Ovary (tissue), 9 donors: ENCODE measurements around the gene STARD5. TPM values are rescaled to one million over a fixed set of nuclear protein-coding genes. Genes with fewer than 3 reads are reported as not detected.
"Not testable (repeated sequence)": the region's sequence is repeated elsewhere in the genome, so short reads cannot be mapped to it uniquely, and the experiment has no call there.

ENCODE experiments used
- DNase-seq, 5 donors: peaks; one replicate each; pipeline ENCODE4 v3.0.0-alpha.2; 2019 to 2020
- H3K27ac ChIP-seq, 2 donors: fragments of 200-600 bp; one replicate each; pipeline versions ENCODE4 v1.5.1 to v1.8.0; 2019 to 2022
- H3K27me3 ChIP-seq: fragments of 200-600 bp; one replicate; pipeline ENCODE4 v1.8.0; 2022
- H3K36me3 ChIP-seq: fragments of 200-600 bp; sonication (generic); one replicate; pipeline ENCODE4 v1.5.1; 2019
- H3K4me1 ChIP-seq: one replicate; pipeline ENCODE4 v1.8.1; 2013; ENCODE audit warnings: mild to moderate bottlenecking, moderate library complexity; ENCODE audit not compliant: insufficient read depth
- H3K4me3 ChIP-seq: fragments of 200-600 bp; sonication (generic); one replicate; pipeline ENCODE4 v1.5.1; 2017
- H3K9me3 ChIP-seq, 2 donors: fragments of 200-600 bp in 1 of 2; sonication (generic) in 1 of 2; one replicate each; pipeline versions ENCODE4 v1.5.1 to v1.8.1; 2013 to 2019; ENCODE audit warnings: mild to moderate bottlenecking in 1 of 2, moderate library complexity in 1 of 2
- EP300 ChIP-seq: sonication (generic); formaldehyde crosslinking; IDR thresholded peaks from one replicate; pipeline ENCODE4 v1.6.1; 2017; ENCODE audit warnings: antibody characterized with exemption
- POLR2A ChIP-seq: fragments of 450-650 bp; IDR thresholded peaks from one replicate; pipeline ENCODE4 v1.6.1; 2017; ENCODE audit warnings: antibody characterized with exemption, mild to moderate bottlenecking, moderate library complexity
- WGBS, 3 donors: extraction: QIAGEN DNeasy Blood & Tissue Kit in 1 of 3; methylation state at CpG; one replicate each; pipeline versions ENCODE4 v1.1.5 to v1.1.7; 2013 to 2017; 5-methylcytosine and 5-hydroxymethylcytosine counted together
- intact Hi-C, 4 donors: fragments of 100-400 bp; cut with DNase I; formaldehyde crosslinking; loops; one replicate each; pipeline versions ENCODE4 v1.11.0 to v1.15.1; 2022 to 2023
- polyA plus RNA-seq, 2 donors: library from polyadenylated mRNA; stranded (reverse); fragments of 200-250 nt in 1 of 2; fragments of 350-450 nt in 1 of 2; fragmentation: Illumina TruSeq in 1 of 2; extraction: RNeasy Lipid Tissue Mini Kit (QIAGEN cat#74804) in 1 of 2; gene quantifications; one replicate each; pipeline ENCODE4 v1.2.3, GENCODE V29; 2013 to 2014
- total RNA-seq, 7 donors: library from RNA; depleted of rRNA in 2 of 7; stranded (reverse); fragments of >200 nt in 2 of 7; fragmentation: NEBNext Ultra II Directional in 3 of 7; extraction: Animal tissue kit (Norgen Biotek cat#: 25700) in 3 of 7; gene quantifications; one replicate each; pipeline versions ENCODE4 v1.1.0 to v1.2.4, GENCODE V29; 2016 to 2023
- TF ChIP-seq, protein P1 (sequence below), 3 donors: fragments of 450-650 bp in 2 of 3; fragments of 200-600 bp in 1 of 3; IDR thresholded peaks; one replicate each; pipeline versions ENCODE4 v1.5.1 to v1.8.0; 2016 to 2022; ENCODE audit warnings: antibody characterized with exemption in 3 of 3, mild to moderate bottlenecking in 1 of 3
- donor health status: DM: no; HTN: no; CAD: no; lungs with moderate emphysema.
- donor health status: DM: no; HTN: no; CAD: no.
- donor health status: Bipolar disorder and iron deficiency.
- donor health status: DM: yes; HTN: yes; CAD: no.
- donor health status: DM: no; HTN: no; CAD: no.
- donor health status: DM: yes; HTN: yes; CAD: no.

Gene STARD5
- total and polyA plus RNA-seq, 9 donors, result 3.8 to 9.4 (median 6.3) TPM

DNA sequence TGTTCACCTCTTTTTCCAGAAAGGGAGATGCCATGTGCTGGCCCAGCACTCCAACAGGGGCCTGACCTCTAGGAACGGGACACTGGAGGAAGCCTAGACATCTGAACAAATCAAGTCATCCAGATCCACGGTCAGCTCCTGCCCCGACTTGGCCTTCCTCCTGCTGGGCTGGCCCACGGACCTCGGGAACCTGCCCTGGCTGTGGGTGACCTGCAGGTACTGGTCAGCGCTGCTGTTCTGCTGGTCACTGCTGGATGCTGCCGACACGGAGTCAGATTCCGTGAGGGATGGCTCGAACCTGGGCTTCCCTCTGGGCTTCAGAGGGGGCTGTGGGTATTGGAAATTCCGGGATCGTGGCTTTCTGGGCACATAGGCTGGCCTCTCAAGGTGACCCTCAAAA lies 8.4 kb upstream of the STARD5 start:
- peaks cover 15% of the 10 kb centered on the region for H3K4me1 ChIP-seq
- WGBS, 3 donors, result 94 to 99% (median 97%) methylated on average over 12 of the region's 12 CpGs
- no peak for TF ChIP-seq POLR2A
- no peak for TF ChIP-seq EP300
- TF ChIP-seq, protein P1, sequence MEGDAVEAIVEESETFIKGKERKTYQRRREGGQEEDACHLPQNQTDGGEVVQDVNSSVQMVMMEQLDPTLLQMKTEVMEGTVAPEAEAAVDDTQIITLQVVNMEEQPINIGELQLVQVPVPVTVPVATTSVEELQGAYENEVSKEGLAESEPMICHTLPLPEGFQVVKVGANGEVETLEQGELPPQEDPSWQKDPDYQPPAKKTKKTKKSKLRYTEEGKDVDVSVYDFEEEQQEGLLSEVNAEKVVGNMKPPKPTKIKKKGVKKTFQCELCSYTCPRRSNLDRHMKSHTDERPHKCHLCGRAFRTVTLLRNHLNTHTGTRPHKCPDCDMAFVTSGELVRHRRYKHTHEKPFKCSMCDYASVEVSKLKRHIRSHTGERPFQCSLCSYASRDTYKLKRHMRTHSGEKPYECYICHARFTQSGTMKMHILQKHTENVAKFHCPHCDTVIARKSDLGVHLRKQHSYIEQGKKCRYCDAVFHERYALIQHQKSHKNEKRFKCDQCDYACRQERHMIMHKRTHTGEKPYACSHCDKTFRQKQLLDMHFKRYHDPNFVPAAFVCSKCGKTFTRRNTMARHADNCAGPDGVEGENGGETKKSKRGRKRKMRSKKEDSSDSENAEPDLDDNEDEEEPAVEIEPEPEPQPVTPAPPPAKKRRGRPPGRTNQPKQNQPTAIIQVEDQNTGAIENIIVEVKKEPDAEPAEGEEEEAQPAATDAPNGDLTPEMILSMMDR (IDR thresholded peaks at IDR 0.05), result no peak
- intact Hi-C loops, result no loop called here
- DNase-seq, result no peak
- no peaks in the 10 kb centered on the region for H3K9me3 ChIP-seq
- no peak overlapping the region for H3K4me3 ChIP-seq
- H3K27ac ChIP-seq, result no peak overlapping the region
- H3K36me3 ChIP-seq, result no peaks in the 10 kb centered on the region
- H3K27me3 ChIP-seq, result no peaks in the 10 kb centered on the region

DNA sequence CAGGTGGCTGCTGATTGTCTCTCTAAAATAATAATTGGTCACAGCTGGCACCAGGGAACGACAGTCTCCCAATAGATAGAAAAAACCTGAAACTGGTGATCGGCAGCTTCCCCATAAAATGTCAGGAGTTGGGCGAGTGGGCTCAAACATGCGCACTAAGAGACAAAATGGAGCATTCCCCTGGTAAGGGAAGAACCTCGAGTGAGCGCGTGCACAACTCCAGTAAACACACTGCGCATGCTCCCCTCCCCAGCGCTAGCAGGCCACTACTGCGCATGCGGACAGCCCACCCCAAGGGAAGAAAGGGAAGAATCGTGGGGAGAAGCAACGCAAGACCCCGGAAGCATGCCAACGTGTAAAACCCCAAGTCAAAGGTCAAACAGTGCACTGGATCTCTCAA lies 7.7 kb upstream of the STARD5 start:
- Histone ChIP-seq H3K27me3 (no peaks in the 10 kb centered on the region), H3K4me3 (no peak overlapping the region), H3K27ac (peak overlapping the region in 1 of 2 donors; percentile 15), H3K4me1 (peaks cover 15% of the 10 kb centered on the region), H3K36me3 (no peaks in the 10 kb centered on the region), H3K9me3 (no peaks in the 10 kb centered on the region)
- intact Hi-C loops, result no loop called here
- 71 to 80% (median 75%) methylated on average over 15 of the region's 15 CpGs for WGBS, 3 donors
- TF ChIP-seq, protein P1 (IDR thresholded peaks at IDR 0.05), result no peak
- no peak for TF ChIP-seq POLR2A
- no peak for TF ChIP-seq EP300
- DNase-seq, result no peak

DNA sequence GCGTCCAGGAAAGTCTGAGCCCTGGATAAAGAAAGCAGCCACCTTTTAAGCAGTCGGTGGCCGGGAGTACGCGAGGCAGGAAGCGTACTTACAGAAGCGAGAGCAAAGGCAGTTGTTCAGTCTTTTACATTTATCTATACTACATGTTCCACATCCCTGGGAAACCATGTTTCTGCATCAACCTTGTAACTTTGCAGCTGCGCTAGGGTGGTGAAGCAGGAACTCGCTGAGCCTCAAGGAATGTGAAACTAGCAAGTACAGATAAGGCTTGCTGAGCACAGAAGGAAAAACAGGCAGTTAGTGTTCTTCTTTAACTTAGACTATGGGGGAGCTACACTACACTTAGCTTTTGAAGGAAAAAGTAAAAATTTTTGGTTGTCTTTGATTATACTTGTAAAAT lies 7.2 kb upstream of the STARD5 start:
- peak overlapping the region in 1 of 2 donors; percentile 15 for H3K27ac ChIP-seq
- 11 to 37% (median 20%) methylated on average over 9 of the region's 9 CpGs for WGBS, 3 donors
- intact Hi-C loops, result not testable (repeated sequence)

DNA sequence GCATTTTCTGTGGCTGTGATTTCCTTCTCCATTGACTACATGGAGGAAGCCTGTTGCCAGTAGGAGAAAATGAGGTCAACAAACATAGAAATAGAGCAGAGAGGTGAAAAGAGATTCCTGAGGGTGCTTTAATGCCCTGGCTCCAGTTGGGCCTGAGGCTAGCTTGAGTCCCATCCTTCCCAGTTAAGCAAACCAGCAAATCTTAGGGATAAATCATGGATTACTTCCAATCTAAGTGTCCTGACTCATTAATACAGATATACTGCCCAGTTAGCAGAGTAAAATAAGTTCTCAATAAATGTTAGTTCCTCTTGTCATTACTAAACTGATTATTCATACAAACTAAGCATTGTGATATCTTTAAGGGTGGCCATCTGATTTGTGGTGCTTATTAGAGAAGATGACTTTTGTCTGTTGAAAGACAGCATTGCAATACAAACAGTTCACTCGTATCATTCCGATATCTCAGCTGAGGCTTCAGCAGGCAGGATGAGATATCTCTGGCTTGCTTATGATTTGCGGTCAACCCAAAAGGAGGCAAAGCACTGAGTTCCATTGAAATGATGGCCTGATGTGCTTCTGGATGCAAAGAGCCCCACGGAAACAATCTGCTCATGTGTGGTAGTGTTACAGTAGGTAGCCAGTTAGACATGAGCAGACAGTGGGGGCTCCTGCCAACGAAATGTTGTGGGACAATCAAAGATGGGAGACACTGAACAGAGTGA lies 6.6 kb upstream of the STARD5 start:
- Histone ChIP-seq H3K4me3 (no peak overlapping the region), H3K9me3 (no peaks in the 10 kb centered on the region), H3K27ac (no peak overlapping the region), H3K27me3 (no peaks in the 10 kb centered on the region), H3K36me3 (no peaks in the 10 kb centered on the region), H3K4me1 (peaks cover 15% of the 10 kb centered on the region)
- intact Hi-C loops, result no loop called here
- DNase-seq, result no peak
- WGBS, 3 donors, result 54 to 65% (median 56%) methylated on average over 5 of the region's 5 CpGs
- TF ChIP-seq, protein P1 (IDR thresholded peaks at IDR 0.05), result no peak
- TF ChIP-seq POLR2A, result no peak
- TF ChIP-seq EP300, result no peak

More for the DNA sequence above, 7.2 kb upstream of the STARD5 start:
- not testable (repeated sequence) for H3K4me3 ChIP-seq, H3K36me3 ChIP-seq, H3K9me3 ChIP-seq, H3K27me3 ChIP-seq
- peak in 1 of 5 donors; percentile 27 for DNase-seq
- peaks cover 15% of the 10 kb centered on the region for H3K4me1 ChIP-seq

DNA sequence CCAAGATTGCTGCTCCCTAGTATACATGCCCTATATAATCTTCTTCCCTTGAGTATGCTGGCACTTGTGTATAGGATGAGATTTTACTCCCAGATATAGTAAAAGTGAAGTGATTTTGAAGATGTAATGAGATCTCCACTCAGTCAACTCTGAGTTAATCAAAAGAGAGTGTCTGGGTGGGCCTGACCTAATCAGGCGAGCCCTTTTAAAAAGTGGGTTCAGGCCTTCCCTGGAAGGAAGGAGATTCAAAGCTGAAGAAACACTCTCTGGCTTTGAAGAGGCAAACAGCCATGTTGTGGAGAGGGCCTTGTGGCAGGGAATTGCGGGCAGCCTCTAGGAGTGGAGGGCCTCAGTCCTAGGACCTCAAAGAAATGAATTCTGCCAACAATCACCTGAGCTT lies 5.5 kb upstream of the STARD5 start:
- no peaks in the 10 kb centered on the region for H3K9me3 ChIP-seq
- no peak for TF ChIP-seq POLR2A
- TF ChIP-seq EP300, result no peak
- TF ChIP-seq, protein P1 (IDR thresholded peaks at IDR 0.05), result no peak
- intact Hi-C loops, result no loop called here
- no peak overlapping the region for H3K4me3 ChIP-seq
- H3K27me3 ChIP-seq, result no peaks in the 10 kb centered on the region
- no peak for DNase-seq
- no peak overlapping the region for H3K27ac ChIP-seq
- H3K4me1 ChIP-seq, result peaks cover 18% of the 10 kb centered on the region
- H3K36me3 ChIP-seq, result no peaks in the 10 kb centered on the region
- WGBS, 3 donors, result 99 to 100% (median 100%) methylated on average over 2 of the region's 2 CpGs
